Keratinocyte (primary cell): ENCODE measurements around the gene ILK.

Experiments used
- CTCF ChIP-seq, 3 experiments: IDR thresholded peaks in 1 of 3; conservative IDR thresholded peaks in 1 of 3; optimal IDR thresholded peaks in 1 of 3; 2 replicates in 2 of 3; 3 replicates in 1 of 3; pipeline versions ENCODE3 to v1.5.1; 2011; ENCODE audit warnings: low read length in 3 of 3, mild to moderate bottlenecking in 3 of 3, moderate library complexity in 2 of 3, control low read depth in 1 of 3, inconsistent platforms in 1 of 3; ENCODE audit not compliant: insufficient read depth in 2 of 3; ENCODE audit errors: extremely low read depth in 1 of 3
- EZH2 ChIP-seq: IDR thresholded peaks from one replicate; pipeline ENCODE4 v1.6.1; 2012; ENCODE audit warnings: inconsistent platforms, mild to moderate bottlenecking, low read length, moderate library complexity

DNA sequence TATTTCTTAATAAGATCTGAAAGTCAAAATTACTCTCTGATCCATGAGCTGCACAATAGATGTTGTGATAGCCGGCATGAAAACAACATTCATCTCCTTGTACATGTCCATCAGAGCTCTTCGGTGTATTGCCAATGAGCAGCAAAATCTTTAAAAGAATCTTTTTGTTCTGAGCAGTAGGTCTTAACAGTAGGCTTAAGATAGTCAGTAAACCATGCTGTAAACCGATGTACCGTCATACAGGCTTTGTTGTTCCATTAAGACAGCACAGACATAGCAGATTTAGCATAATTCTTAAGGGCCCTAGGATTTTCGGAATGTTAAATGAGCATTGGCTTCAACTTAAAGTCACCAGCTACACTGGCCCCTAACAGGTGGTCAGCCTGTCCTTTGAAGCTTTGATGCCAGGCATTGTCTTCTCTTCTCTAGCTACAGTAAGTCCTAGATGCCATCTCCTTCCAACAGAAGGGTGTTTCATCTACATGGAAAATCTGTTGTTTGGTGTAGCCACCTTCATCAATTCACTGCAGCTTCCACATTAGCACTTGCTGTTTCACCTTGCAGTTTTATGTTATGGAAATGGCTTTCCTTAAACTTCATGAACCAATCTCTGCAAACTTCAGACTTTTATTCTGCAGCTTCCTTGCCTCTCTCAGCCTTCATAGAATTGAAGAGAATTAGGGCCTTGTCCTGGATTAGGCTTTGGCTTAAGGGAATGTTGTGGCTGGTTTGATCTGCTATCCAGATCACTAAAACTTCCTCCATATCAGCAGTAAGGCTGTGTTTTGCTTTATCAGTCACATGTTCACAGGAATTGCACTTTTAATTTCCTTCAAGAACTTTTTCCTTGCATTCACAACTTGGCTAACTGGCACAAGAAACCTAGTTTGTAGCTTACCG lies 28.5 kb upstream of the ILK start:
- no peak for TF ChIP-seq CTCF (optimal IDR thresholded peaks at IDR 0.05 in 1 of 3, IDR thresholded peaks at IDR 0.05 in 1 of 3, conservative IDR thresholded peaks at IDR 0.05 in 1 of 3; ENCODE audit: extremely low read depth in 1 of 3, insufficient read depth in 2 of 3, low read length in 3 of 3)
- no peak for TF ChIP-seq EZH2
